Breast epithelium (tissue), 3 donors: ENCODE results near the gene WWC1.

Source experiments
- POLR2A ChIP-seq: fragments of 450-650 bp; IDR thresholded peaks from one replicate; pipeline ENCODE4 v1.6.1; 2016; ENCODE audit warnings: antibody characterized with exemption, mild to moderate bottlenecking, moderate library complexity
- POLR2AphosphoS5 ChIP-seq, 3 donors: sonication (generic); formaldehyde crosslinking; IDR thresholded peaks; one replicate each; pipeline ENCODE4 v1.6.1; 2017; ENCODE audit warnings: antibody characterized with exemption in 3 of 3
- TF ChIP-seq, protein P1 (sequence below), 3 donors: fragments of 450-650 bp; IDR thresholded peaks; one replicate each; pipeline ENCODE4 v1.5.1; 2016 to 2017; ENCODE audit warnings: antibody characterized with exemption in 3 of 3, mild to moderate bottlenecking in 3 of 3, moderate library complexity in 3 of 3

DNA sequence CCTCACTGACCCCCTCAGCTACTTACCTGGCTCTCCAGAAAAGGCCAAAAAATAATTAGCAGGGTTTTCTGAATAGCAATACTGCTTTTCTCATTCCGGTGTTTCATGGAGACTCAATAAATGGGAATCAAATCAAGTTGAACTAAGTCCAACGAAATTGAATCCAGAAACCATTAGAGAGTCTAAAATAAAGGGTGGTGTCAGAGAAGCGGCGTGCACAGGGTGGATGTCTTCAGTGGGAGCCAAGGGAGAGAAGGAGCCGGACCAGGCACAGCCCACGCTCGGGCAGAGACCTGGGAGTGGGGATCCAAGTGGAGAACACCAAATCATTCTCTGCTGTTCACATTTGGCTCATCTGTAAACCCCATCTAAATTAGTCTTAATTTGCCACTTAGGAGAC lies 40.2 kb upstream of the WWC1 start:
- TF ChIP-seq, protein P1, sequence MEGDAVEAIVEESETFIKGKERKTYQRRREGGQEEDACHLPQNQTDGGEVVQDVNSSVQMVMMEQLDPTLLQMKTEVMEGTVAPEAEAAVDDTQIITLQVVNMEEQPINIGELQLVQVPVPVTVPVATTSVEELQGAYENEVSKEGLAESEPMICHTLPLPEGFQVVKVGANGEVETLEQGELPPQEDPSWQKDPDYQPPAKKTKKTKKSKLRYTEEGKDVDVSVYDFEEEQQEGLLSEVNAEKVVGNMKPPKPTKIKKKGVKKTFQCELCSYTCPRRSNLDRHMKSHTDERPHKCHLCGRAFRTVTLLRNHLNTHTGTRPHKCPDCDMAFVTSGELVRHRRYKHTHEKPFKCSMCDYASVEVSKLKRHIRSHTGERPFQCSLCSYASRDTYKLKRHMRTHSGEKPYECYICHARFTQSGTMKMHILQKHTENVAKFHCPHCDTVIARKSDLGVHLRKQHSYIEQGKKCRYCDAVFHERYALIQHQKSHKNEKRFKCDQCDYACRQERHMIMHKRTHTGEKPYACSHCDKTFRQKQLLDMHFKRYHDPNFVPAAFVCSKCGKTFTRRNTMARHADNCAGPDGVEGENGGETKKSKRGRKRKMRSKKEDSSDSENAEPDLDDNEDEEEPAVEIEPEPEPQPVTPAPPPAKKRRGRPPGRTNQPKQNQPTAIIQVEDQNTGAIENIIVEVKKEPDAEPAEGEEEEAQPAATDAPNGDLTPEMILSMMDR (IDR thresholded peaks at IDR 0.05) = no peak
- TF ChIP-seq POLR2AphosphoS5 (IDR thresholded peaks at IDR 0.05) (no peak), POLR2A (no peak)
